Glomerular visceral epithelial cell (primary cell): ENCODE measurements around the gene C16orf86.
"Not testable (repeated sequence)": the region's sequence is repeated elsewhere in the genome, so short reads cannot be mapped to it uniquely, and the experiment has no call there.

Source experiments
- DNase-seq: peaks from one replicate; pipeline ENCODE4 v3.0.0-alpha.2; 2016; ENCODE audit errors: extremely low spot score

Gene C16orf86

DNA sequence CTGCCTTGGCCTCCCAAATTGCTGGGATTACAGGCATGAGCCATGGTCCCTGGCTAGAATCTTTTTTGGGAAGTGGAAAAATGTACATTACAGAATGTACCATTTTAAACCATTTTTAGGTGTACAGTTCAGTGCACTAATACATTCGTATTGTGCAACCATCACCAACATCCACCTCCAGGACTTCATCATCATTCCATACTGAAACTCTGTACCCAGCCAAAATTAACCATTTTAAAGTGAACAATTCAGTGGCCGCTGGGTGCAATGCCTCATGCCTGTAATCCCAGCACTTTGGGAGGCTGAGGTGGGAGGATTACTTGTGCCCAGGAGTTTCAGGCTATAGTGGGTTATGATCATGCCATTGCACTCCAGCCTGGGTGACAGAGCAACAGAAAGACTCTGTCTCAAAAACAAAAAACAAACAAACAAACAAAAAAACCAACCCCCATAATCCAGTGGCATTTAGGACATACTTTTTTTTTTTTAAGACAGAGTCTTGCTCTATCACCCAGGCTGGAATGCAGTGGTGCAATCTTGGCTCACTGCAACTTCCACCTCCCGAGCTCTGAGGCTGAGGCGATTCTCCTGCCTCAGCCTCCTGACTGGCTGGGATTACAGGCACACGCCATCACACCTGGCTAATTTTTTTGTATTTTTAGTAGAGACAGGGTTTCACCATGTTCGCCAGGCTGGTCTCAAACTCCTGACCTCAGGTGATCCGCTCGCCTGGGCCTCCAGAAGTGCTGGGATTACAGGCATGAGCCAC is 27.1 kb downstream of the C16orf86 start:
- DNase-seq = not testable (repeated sequence)

GRCh38 chr16:67694611-67695010 is 28.0 kb downstream of the C16orf86 start:
- DNase-seq = no peak

GRCh38 chr16:67697422-67698185 is 31.0 kb downstream of the C16orf86 start:
- no peak for DNase-seq

GRCh38 chr16:67699265-67699664 is 32.7 kb downstream of the C16orf86 start:
- DNase-seq = no peak

DNA sequence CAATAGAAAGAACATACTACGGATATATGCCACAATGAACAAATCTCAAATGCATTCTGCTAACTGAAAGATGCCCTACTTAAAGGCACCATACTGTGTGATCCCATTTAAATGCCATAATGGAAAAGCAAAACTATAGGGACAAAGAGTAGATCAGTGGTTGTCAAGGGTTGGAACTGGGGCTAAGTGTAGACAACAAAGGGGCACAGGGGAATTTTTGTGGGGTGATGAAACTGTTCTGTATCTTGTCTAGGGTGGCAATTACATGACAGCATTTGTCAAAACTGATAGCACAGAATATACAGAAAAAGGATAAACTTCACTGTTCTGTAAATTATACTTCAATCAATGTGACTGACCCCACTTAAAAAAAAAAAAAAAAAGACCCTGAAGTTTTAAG is 34.8 kb downstream of the C16orf86 start:
- DNase-seq = no peak

- no peak for DNase-seq
Measured at GRCh38 chr16:67702130-67702529, 35.5 kb downstream of the C16orf86 start.

GRCh38 chr16:67703626-67704025 is 37.0 kb downstream of the C16orf86 start:
- DNase-seq = no peak

DNA sequence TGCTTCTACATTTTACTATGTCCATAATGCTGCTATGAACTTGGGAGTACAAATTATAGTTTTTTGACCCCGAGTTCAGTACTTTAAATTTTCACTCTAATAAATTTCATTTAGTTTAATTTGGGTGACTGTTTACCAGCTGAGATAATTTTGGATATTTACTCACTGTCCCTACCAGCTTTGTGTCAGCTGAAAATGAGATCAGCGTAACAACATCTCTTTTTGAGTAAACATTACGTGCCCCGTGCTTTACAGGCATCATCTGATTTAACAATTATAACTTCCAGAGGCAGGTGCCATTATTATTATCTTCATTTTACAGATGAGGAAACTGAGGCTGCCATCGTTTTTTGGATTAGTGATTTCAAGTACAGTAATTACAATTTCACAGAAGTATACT is 37.5 kb downstream of the C16orf86 start:
- DNase-seq = no peak

DNA sequence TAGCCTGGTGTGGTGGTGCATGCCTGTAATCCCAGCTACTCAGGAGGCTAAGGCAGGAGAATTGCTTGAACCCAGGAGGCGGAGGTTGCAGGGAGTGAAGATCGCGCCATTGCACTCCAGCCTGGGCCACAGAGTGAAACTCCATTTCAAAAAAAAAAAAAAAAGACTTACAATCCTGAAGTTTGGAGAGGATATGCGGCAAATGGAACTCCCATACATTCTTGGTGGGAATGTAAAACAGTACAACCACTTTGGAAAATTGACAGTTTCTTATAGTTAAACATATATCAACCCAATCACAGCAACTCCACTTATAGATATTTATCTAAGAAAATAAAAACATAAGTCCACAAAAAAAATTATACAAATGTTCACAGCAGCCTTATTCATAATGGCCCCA is 40.6 kb downstream of the C16orf86 start:
- DNase-seq = no peak

DNA sequence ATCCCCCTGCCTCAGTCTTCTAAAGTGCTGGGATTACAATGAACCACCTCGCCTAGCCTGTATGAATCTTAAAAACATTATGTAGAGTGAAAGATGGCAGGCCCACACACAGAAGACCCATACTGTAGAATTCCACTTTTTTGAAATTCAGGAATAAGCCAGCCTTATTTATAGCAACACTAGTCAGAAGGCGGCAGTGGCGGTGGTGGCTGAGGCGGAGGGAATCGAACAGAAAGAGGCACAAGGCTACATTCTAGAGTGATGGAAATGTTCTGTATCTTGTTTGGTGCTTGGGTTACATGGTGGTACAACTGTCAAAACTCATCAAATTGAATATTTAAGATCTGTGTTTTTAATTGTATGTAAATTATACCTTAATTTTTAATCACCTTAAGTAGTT is 41.2 kb downstream of the C16orf86 start:
- no peak for DNase-seq

DNA sequence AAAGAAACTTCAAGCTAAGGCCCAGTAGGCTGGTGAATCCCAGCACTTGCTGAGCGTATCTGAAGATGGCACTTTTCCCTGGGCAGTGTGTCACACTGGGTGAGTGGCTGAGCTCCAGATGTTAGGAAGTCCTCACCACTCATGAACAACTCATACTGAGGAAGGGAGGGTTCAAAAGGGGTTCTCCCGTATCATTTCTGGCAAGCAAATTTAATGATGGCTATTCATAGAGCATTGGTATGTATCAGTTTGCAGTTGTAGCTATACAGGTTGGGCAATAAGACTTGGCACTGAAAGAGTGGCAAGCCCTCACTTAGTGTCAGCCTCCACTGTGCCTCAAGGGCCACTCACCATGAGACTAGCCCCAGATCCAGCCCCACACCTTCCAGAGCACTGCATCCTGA is 41.8 kb downstream of the C16orf86 start:
- DNase-seq = no peak

- no peak for DNase-seq
Measured at GRCh38 chr16:67709050-67709449, 42.4 kb downstream of the C16orf86 start.

GRCh38 chr16:67710607-67711006 is 44.0 kb downstream of the C16orf86 start:
- DNase-seq = no peak

DNA sequence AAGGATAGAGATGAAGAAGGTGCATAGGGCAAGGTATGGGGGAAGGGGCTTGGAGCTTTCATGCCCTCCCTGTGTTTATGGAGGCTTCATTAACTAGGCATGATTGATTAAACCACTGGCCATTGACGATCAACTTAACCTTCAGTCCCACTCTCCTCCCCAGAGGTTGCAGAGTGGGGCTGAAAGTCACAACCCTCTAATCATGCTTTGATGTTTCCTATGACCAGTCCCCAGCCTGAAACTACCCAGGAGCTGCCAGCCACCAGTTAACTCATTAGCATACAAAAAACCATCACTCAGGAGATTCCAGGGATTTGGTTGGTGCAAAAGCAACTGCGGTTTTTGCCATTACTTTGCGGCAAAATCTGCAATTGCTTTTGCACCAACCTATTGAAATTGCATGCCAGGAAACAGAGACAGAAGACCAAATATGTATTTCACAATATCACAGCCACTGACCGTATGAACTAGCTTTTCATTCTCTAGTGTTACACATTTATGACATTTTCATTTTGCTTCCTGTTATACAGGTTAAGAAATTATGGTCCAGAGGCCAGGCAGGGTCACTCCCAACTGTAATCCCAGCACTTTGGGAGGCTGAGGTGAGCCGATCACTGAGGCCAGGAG is 47.1 kb downstream of the C16orf86 start:
- DNase-seq = no peak

DNA sequence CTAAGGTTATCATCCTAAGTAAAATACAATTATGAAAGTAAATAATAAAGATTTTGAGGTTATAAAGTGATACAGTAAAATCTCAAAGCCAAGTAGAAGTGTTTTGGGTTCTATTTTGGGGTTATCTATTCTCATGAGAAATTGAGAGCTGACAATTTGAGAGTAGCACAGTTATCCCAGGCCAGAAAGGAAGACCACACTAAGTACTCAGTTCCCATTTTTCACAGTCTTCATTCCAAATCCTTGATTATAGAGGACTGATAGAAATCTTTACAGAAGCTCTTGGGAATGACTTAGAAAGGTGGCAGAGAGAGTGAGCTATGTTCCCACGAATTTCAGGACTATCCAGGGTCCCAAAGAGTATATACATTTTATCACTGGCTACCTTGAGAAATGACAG is 47.9 kb downstream of the C16orf86 start:
- no peak for DNase-seq

DNA sequence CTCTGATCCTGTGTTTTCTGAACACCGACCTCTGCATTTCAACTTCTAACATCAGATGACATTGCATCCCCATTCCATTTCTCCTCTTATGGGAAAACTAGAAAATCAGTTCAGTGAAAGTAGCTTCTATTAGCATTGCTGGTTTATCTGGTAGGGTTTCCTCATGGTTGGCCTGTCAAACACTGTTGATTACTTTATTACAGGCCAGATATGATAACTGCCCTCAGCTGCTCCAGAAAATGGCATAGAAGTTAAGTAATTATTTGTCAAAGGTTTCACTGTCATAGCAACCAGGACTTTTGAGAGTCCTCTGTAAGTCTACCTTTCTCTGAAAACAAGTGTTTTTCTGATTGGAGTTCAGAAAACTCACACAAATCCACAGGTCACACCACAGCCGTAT is 49.5 kb downstream of the C16orf86 start:
- DNase-seq = no peak
